Thyroid gland (tissue), 4 donors: ENCODE results near the gene CXorf58. TPM values are rescaled to one million over a fixed set of nuclear protein-coding genes. Genes with fewer than 3 reads are reported as not detected.

Experiments
- DNase-seq, 2 donors: peaks; one replicate each; pipeline ENCODE4 v3.0.0-alpha.2; 2019
- H3K27ac ChIP-seq, 3 donors: fragments of 200-600 bp; sonication (generic); 1 replicate in 2 of 3; 2 replicates in 1 of 3; pipeline ENCODE4 v1.5.1; 2016 to 2019; ENCODE audit warnings: mild to moderate bottlenecking in 1 of 3, moderate library complexity in 1 of 3
- H3K27me3 ChIP-seq: fragments of 200-600 bp; sonication (generic); one replicate; pipeline ENCODE4 v1.5.1; 2019
- H3K36me3 ChIP-seq, 2 donors: fragments of 200-600 bp; sonication (generic); one replicate each; pipeline ENCODE4 v1.5.1; 2016 to 2019
- H3K4me1 ChIP-seq, 2 donors: fragments of 200-600 bp; sonication (generic); one replicate each; pipeline ENCODE4 v1.5.1; 2017 to 2019
- H3K4me3 ChIP-seq, 3 donors: fragments of 200-600 bp; sonication (generic); replicated peaks in 1 of 3; 1 replicate in 2 of 3; 2 replicates in 1 of 3; pipeline ENCODE4 v1.5.1; 2016; ENCODE audit warnings: mild to moderate bottlenecking in 1 of 3
- H3K9me3 ChIP-seq: fragments of 200-600 bp; sonication (generic); one replicate; pipeline ENCODE4 v1.5.1; 2017
- POLR2A ChIP-seq, 2 donors: fragments of 450-650 bp; IDR thresholded peaks; one replicate each; pipeline ENCODE4 v1.6.1; 2017; ENCODE audit warnings: antibody characterized with exemption in 2 of 2, mild to moderate bottlenecking in 2 of 2, moderate library complexity in 1 of 2
- WGBS, 2 donors: methylation state at CpG; one replicate each; pipeline ENCODE4 v1.1.5; 2017; 5-methylcytosine and 5-hydroxymethylcytosine counted together
- intact Hi-C: fragments of 100-400 bp; cut with DNase I; formaldehyde crosslinking; loops from one replicate; pipeline ENCODE4 v1.15.1; 2023
- total RNA-seq, 4 donors: library from RNA; depleted of rRNA; stranded (reverse); fragments of >200 nt; gene quantifications; one replicate each; pipeline ENCODE4 v1.2.3, GENCODE V29; 2016
- TF ChIP-seq, protein P1 (sequence below), 6 experiments: fragments of 200-600 bp in 3 of 6; fragments of 450-650 bp in 3 of 6; sonication (generic) in 3 of 6; IDR thresholded peaks; one replicate each; pipeline ENCODE4 v1.5.1; 2016 to 2019; ENCODE audit warnings: antibody characterized with exemption in 6 of 6, mild to moderate bottlenecking in 2 of 6, inconsistent platforms in 1 of 6, moderate library complexity in 1 of 6

The CXorf58 gene
- total RNA-seq, 4 donors from 2014 or later: 0.40 TPM; not detected in 3

DNA sequence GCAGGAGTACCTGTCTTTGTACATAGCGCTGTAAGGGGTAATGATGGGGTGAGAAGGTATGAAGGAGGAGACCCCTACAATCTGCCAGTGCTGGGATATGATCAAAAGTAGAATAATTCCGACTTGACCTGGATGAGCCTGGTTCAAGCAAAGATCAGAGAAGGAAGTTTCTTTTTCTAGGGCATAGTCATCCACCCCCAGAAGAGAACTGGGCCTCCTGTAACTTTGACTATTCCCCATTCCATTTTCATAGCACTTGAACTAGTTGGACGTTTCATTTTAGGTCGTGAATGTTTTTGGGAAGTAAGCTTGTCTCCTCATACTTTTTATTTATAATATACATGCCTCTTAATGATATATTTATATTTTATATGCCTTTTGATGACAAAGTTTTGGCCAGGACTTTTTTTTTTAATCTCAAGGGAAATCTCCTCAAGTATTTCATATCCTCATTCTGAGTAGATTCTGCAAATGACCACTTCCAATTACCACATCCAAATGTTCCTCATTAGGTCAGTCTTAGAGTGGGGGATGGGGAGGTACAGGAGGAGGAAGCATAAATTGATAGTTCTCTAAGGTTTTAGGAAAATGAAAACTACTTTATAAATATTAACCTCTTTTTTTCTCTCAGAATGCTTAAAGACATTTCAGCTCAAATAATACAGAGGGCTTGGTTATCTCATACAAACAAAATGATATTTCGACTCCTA is 3.5 kb downstream of the CXorf58 start:
- intact Hi-C loops: loop anchor here (10.0 kb wide), 1 partner anchor 144 kb away; the partner anchor contains the start of gene EIF2S3
- Histone ChIP-seq H3K36me3 (no peaks in the 10 kb centered on the region), H3K27ac (no peak overlapping the region), H3K4me3 (no peak overlapping the region), H3K27me3 (no peaks in the 10 kb centered on the region), H3K9me3 (no peaks in the 10 kb centered on the region), H3K4me1 (no peaks in the 10 kb centered on the region)
- no peak for DNase-seq
- WGBS, 2 donors: 77 to 79% methylated on average over 5 of the region's 5 CpGs
- TF ChIP-seq, protein P1, sequence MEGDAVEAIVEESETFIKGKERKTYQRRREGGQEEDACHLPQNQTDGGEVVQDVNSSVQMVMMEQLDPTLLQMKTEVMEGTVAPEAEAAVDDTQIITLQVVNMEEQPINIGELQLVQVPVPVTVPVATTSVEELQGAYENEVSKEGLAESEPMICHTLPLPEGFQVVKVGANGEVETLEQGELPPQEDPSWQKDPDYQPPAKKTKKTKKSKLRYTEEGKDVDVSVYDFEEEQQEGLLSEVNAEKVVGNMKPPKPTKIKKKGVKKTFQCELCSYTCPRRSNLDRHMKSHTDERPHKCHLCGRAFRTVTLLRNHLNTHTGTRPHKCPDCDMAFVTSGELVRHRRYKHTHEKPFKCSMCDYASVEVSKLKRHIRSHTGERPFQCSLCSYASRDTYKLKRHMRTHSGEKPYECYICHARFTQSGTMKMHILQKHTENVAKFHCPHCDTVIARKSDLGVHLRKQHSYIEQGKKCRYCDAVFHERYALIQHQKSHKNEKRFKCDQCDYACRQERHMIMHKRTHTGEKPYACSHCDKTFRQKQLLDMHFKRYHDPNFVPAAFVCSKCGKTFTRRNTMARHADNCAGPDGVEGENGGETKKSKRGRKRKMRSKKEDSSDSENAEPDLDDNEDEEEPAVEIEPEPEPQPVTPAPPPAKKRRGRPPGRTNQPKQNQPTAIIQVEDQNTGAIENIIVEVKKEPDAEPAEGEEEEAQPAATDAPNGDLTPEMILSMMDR (IDR thresholded peaks at IDR 0.05): no peak
- TF ChIP-seq POLR2A (IDR thresholded peaks at IDR 0.05): no peak

DNA sequence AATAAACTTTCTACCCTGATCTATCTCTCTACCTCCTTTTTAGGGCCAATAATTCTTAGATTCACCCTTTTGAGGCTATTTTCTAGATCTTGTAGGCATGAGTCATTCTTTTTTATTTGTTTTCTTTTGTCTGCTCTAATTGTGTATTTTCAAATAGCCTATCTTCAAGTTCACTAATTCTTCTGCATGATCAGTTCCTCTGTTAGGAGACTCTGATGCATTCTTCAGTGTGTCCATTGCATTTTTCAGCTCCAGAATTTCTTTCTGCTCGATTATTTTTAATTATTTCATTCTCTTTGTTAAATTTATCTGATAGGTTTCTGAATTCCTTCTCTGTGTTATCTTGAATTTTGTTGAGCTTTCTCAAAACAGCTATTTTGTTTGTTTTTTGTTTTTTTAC is 11.3 kb downstream of the CXorf58 start:
- no peak for DNase-seq
- no peaks in the 10 kb centered on the region for H3K36me3 ChIP-seq
- no peak overlapping the region for H3K4me3 ChIP-seq
- no peaks in the 10 kb centered on the region for H3K9me3 ChIP-seq
- intact Hi-C loops: loop anchor here (10.0 kb wide), 1 partner anchor 136 kb away; the partner anchor contains the start of gene EIF2S3
- 100% methylated on average over 1 of the region's 1 CpG for WGBS, 2 donors
- no peak overlapping the region for H3K27ac ChIP-seq
- no peaks in the 10 kb centered on the region for H3K4me1 ChIP-seq
- TF ChIP-seq, protein P1 (IDR thresholded peaks at IDR 0.05): no peak
- no peak for TF ChIP-seq POLR2A (IDR thresholded peaks at IDR 0.05)
- no peaks in the 10 kb centered on the region for H3K27me3 ChIP-seq

DNA sequence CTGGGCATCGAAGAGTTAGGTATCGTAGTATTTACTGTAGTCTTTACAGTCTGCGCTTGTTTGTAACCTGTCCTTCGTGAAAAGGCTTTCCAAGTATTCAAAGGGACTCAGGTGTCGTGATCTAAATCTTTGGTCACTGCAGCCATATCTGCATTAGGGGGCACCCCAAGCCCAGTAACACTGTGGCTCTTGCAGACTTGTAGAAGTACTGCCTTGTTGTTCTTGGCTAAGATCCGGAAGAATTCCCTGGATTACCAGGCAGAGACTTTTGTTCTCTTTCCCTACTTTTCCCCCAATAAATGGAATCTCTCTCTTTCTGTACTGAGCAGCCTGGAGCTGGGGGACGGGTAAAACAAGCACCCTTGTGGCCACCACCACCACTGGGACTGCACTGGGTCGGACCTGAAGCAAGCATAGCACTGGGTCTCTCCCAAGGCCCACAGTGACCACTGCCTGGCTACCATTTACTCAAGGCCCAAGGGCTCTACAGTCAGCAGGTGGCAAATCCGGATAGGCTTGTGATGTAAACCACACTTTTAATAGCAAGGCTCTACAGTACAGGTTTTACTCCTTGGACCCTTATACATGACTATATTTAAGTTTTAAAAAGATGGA is 12.0 kb downstream of the CXorf58 start:
- no peaks in the 10 kb centered on the region for H3K36me3 ChIP-seq
- no peak overlapping the region for H3K27ac ChIP-seq
- H3K27me3 ChIP-seq: no peaks in the 10 kb centered on the region
- no peaks in the 10 kb centered on the region for H3K4me1 ChIP-seq
- H3K4me3 ChIP-seq: no peak overlapping the region
- WGBS, 2 donors: 49 to 51% methylated on average over 8 to 9 of the region's 9 CpGs
- intact Hi-C loops: loop anchor here (10.0 kb wide), 2 partner anchors 135 to 335 kb away; partner anchors contain the start of gene EIF2S3
- H3K9me3 ChIP-seq: no peaks in the 10 kb centered on the region
- DNase-seq: peak; percentile 49 to 63
- TF ChIP-seq, protein P1 (IDR thresholded peaks at IDR 0.05): peak in 3 of 6 experiments; percentile 38 to 67 (median 58)
- TF ChIP-seq POLR2A (IDR thresholded peaks at IDR 0.05): no peak

DNA sequence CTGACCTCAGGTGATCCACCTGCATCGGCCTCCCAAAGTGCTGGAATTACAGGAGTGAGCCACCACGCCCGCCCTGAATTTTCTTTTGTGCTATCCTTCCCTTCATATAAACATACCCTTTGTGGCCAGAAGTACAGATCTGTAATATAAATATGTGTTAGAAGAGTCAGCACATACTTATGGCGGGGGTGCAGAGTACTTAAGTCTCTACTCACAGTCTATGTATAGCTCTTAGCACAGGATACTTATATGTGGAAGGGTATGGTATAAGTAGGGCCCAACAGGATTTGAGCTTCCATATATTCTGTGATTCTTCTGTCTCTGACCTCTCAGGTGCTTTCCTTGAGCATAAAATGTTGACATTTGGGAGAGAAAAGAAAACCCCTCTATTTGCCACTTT is 18.2 kb downstream of the CXorf58 start:
- intact Hi-C loops: loop anchor here (10.0 kb wide), 1 partner anchor 329 kb away; no protein-coding TSS in a partner anchor
- H3K27me3 ChIP-seq: no peaks in the 10 kb centered on the region
- no peak for DNase-seq
- no peak overlapping the region for H3K27ac ChIP-seq
- no peak for TF ChIP-seq POLR2A (IDR thresholded peaks at IDR 0.05)
- TF ChIP-seq, protein P1 (IDR thresholded peaks at IDR 0.05): no peak
- WGBS, 2 donors: 94 to 99% methylated on average over 4 of the region's 4 CpGs
- H3K4me3 ChIP-seq: no peak overlapping the region
- H3K9me3 ChIP-seq: no peaks in the 10 kb centered on the region
- H3K4me1 ChIP-seq: no peaks in the 10 kb centered on the region
- H3K36me3 ChIP-seq: no peaks in the 10 kb centered on the region
